Left cardiac atrium (tissue), 4 donors: ENCODE data around the gene CLEC1B. TPM values are rescaled to one million over a fixed set of nuclear protein-coding genes. Genes with fewer than 3 reads are reported as not detected.
"Not testable (repeated sequence)": the region's sequence is repeated elsewhere in the genome, so short reads cannot be mapped to it uniquely, and the experiment has no call there.

ENCODE experiments used
- ATAC-seq, 2 donors: fragments of 200-7000 bp; cut with Tn5 transposase; one replicate each; pipeline ENCODE4 v1.9.1; 2020; ENCODE audit warnings: mild to moderate bottlenecking in 2 of 2, moderate library complexity in 2 of 2
- DNase-seq: peaks from one replicate; pipeline ENCODE4 v3.0.0-alpha.2; 2020
- intact Hi-C, 2 donors: fragments of 100-400 bp; cut with DNase I; formaldehyde crosslinking; loops; one replicate each; pipeline versions ENCODE4 v1.14.1 to v1.15.1; 2022 to 2023
- long read RNA-seq: library from polyadenylated mRNA; unstranded; transcript quantifications from one replicate; pipeline ENCODE4 v2.0.0, GENCODE V29; 2021
- total RNA-seq, 2 donors: library from RNA; stranded (reverse); fragmentation: NEBNext Ultra II Directional; extraction: Animal tissue kit (Norgen Biotek cat#: 25700); gene quantifications; one replicate each; pipeline ENCODE4 v1.2.1, GENCODE V29; 2021
- donor health status: DM: no; HTN: yes; CAD: no.
- donor health status: DM: no; HTN: yes; CAD: no; lungs with severe emphysema.
- donor health status: DM: yes; HTN: yes; CAD: no.
- donor health status: Dilated cardiomyopathy.

CLEC1B gene
- not detected for total RNA-seq
- long read RNA-seq: 0 reads

- DNase-seq (no peak), ATAC-seq (no peak)
- intact Hi-C loops: no loop called here
Observed at GRCh38 chr12:9999016-9999415, at the start of gene CLEC1B. Gene CLEC1B (minus strand): TSS chr12:9999121. CDS start chr12:9999100, 21 bp downstream.

GRCh38 chr12:10048526-10048925 is 49.6 kb upstream of the CLEC1B start:
- intact Hi-C loops: no loop called here
- ATAC-seq: no peak
- DNase-seq: no peak

GRCh38 chr12:10042167-10042566 is 43.2 kb upstream of the CLEC1B start:
- no peak for ATAC-seq
- intact Hi-C loops: no loop called here

DNA sequence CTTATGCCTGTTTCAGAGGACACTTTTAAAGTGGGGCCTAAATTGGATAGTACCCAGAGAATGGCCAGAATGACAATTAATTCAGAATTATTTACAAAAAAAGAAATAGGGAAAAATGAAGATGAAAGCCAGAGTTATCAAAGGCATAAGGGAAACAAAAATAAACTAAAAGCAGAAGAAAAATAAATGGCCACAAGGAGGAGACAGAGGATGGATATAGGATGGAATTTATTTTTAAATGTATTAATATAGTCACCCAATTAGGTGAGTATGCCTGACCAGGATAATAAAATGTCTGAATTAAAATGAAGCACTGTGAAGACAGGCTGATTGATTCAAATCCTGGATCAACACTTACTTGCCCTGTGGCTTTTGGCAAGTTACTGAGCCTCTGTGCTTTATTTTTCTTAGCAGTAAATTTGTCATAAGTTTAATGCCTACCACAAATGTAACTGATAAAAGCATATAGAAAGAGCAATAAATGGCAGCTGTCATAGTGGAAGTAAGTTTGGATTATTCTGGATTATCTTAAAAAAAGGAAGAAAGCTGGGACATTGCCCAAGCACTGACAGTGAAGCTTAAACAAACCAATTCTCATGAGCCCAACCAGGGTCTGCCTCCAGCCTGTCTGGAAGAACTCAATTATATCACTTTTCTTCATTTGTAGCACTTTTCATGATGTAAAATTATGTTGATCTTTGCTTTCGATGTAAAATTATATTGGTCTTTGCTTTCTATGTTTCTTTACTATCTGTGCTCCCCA is 35.0 kb upstream of the CLEC1B start:
- DNase-seq: no peak
- intact Hi-C loops: loop anchor here (1.0 to 5.0 kb wide), 2 partner anchors 106 to 108 kb away; no protein-coding TSS in a partner anchor
- no peak for ATAC-seq

More at GRCh38 chr12:10042167-10042566, 43.2 kb upstream of the CLEC1B start:
- DNase-seq: no peak

DNA sequence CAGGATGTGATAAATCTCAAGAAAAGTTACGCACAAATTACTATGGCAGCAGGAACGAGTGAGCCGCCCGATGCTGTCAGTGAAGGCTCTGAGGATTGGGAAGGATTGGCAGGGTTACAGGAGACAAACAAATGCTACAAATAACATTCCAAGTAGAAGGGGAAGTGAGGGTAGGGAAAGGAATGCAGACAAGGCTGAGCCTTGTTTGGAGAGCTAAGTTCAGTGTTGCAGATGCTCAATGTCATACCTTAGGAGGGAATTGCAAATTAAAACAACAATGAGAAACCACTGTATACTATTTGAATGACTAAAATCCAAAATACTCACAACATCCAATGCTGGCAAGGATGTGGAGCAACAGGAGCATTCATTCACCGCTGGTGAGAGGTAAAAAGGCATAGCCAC is 32.9 kb upstream of the CLEC1B start:
- intact Hi-C loops: loop anchor here in 1 of 2 donors (5.0 kb wide), 1 partner anchor 111 kb away; no protein-coding TSS in a partner anchor
- ATAC-seq: no peak
- no peak for DNase-seq

DNA sequence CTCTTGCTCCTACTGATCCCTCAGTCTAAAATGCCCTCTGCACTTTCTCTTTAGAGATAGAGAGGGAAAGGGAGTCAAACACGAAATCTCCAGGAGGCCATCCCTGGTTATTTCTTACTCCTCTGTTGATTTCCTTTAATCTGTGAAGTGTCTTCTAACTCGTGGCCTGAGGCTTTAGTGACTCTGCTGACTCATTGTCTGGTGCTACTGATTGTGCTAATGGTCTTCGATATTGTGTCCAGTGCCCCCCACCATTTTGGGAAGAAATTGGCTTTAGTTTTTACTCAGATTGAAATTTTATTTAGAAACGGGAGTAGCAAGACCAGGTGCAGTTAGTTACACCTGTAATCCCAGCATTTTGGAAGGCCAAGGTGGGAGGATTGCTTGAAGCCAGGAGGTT is 32.4 kb upstream of the CLEC1B start:
- ATAC-seq (no peak), DNase-seq (no peak)
- intact Hi-C loops: loop anchor here in 1 of 2 donors (5.0 kb wide), 1 partner anchor 111 kb away; no protein-coding TSS in a partner anchor

DNA sequence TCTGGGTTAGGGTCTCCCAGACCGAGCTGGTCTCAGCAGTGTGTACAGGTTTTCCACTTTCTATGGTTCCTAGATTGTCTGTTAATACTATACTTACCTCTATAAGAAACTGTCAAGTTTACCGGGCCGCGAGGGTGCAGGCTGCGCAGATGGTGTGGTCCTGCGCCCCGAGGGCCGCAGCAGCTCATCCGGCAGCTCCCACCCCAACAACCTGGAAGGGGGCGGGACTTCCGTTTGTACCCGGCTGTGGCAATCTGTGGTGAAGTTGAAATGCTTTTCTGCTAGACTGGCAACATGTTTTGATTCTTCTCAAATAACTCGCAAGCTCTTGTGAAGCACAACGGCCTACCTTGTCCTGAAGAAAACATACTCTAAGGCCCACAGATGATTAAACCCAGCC is 31.5 kb upstream of the CLEC1B start, which contains the start of gene CLEC9A:
TSS of gene CLEC9A (plus strand) at position 237 of the 400 bp plus-strand sequence. CDS start 22,006 bp downstream, outside the sequence.
- intact Hi-C loops: loop anchor here in 1 of 2 donors (5.0 kb wide), 1 partner anchor 112 kb away; no protein-coding TSS in a partner anchor
- DNase-seq (no peak), ATAC-seq (no peak)

DNA sequence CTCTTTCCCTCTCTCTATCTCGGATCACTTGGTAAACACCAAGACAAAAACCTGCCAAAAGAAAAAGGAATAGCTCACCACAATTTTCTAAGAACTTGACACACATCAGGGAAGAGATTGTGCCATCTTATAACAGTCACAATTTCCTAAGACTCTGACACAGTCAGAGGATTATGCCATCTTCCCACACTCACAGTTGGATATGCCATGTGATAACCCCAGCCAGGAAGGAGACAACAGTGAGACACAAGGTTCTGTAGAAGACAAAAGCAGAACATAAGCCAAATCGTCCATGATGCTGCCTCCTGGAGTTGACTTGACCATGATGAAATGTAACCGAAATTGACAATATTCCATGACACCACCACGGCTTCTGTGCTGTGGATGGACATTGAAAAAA is 28.8 kb upstream of the CLEC1B start:
- DNase-seq: no peak
- intact Hi-C loops: no loop called here
- peak in 1 of 2 donors; percentile 54 for ATAC-seq

DNA sequence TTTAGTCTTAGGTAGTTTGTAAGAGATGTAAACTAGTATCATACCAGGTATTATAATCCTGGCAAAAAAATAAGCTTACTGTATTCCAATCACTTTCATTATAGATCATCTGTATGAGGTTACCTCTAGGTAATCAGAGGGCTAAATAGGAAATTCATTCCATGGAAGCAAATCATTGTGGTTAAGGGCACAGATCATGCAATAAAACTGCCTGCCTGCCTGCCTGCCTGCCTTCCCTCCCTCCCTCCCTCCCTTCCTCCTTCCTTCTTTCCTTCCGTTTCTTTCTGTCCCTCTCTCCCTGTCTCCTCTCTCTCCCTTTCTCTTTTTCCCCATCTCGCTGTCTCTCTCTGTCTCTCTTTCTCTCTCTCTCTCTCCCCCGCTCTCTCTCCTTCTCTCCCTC is 28.4 kb upstream of the CLEC1B start:
- ATAC-seq: no peak
- intact Hi-C loops: no loop called here
- DNase-seq: no peak

DNA sequence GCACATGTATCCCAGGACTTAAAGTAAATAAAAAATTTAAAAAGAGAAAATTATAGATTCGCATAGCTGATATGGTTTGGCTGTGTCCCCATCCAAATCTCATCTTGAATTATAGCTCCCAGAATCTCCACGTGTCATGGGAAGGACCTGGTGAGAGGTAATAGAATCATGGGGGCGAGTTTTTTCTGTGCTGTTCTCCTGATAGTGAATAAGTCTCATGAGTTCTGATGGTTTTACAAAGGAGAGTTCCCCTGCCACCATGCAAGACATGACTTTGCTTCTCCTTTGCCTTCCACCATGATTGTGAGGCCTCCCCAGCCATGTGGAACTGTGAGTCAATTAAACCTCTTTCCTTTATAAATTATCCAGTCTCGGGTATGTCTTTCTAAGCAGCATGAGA is 27.7 kb upstream of the CLEC1B start:
- ATAC-seq, DNase-seq, intact Hi-C loops: not testable (repeated sequence)

- intact Hi-C loops: no loop called here
- no peak for ATAC-seq
- DNase-seq: no peak
Observed at GRCh38 chr12:10025236-10025635, 26.3 kb upstream of the CLEC1B start.

DNA sequence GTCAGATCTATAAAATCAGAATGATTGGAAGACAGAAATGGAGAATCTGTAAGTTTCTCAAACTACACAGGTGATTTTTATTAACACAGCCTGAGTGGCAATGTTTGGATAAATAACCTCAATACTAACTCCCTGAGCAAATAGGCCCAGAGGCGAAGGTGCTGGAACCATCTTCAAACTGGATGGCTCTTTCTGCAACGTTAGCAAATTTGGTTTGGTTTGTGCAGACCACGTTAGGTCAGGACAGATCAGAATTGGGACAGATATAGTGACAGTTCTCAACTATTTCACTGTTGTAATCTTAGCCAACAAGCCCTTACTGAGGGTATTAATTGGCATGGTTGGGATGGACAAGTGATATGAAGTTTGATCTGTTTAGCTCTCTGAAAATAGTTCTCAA is 22.4 kb upstream of the CLEC1B start:
- no peak for ATAC-seq
- intact Hi-C loops: no loop called here
- DNase-seq: no peak

GRCh38 chr12:10018386-10018785 is 19.5 kb upstream of the CLEC1B start:
- intact Hi-C loops: no loop called here
- ATAC-seq (no peak), DNase-seq (no peak)

DNA sequence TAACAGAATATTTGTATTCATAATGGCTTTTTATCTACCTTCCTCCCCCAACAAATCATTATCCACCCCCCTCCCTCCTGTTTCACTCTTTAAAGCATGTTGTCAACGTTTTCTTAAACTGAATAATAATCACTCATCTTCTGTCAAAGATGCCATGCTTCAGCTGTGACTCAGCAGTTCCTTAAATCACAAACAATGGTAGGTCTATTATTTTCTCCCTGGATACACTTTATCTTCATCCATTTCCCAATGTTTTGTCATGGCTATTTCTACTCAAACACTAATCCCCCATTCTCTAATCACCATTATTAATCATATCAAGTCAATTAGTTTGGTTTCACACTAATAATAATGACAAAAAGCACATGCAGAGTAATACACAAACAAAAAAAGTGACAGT is 18.0 kb upstream of the CLEC1B start:
- ATAC-seq: no peak
- no peak for DNase-seq
- intact Hi-C loops: no loop called here

DNA sequence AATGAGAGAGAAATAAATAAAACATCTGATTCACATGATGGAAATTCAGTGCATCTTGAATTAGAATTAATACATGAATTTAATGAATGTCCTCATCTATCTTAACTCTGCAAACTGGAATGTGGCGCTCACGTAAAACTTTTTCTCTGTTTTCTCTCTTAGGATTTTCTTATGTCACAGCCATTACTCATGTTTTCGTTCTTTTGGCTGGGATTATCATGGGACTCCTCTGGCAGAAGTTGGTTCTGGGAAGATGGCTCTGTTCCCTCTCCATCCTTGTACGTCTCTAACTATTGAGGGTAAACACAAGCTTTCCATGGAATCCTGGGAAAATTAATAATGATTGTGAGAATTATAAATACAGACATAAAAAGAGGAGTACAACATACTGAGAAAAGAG is 16.5 kb upstream of the CLEC1B start:
- DNase-seq (no peak), ATAC-seq (no peak)
- intact Hi-C loops: no loop called here

- intact Hi-C loops: no loop called here
- ATAC-seq: no peak
- DNase-seq: no peak
Observed at GRCh38 chr12:10012630-10013330, 13.9 kb upstream of the CLEC1B start.

GRCh38 chr12:10001171-10001776 is 2.4 kb upstream of the CLEC1B start:
- DNase-seq (no peak), ATAC-seq (no peak)
- intact Hi-C loops: no loop called here

GRCh38 chr12:9992296-9992695 is 6.6 kb downstream of the CLEC1B start:
- no peak for ATAC-seq
- intact Hi-C loops: no loop called here

GRCh38 chr12:9991876-9992275 is 7.0 kb downstream of the CLEC1B start:
- ATAC-seq (no peak), DNase-seq (no peak)
- intact Hi-C loops: no loop called here

More at GRCh38 chr12:9992296-9992695, 6.6 kb downstream of the CLEC1B start:
- DNase-seq: no peak

DNA sequence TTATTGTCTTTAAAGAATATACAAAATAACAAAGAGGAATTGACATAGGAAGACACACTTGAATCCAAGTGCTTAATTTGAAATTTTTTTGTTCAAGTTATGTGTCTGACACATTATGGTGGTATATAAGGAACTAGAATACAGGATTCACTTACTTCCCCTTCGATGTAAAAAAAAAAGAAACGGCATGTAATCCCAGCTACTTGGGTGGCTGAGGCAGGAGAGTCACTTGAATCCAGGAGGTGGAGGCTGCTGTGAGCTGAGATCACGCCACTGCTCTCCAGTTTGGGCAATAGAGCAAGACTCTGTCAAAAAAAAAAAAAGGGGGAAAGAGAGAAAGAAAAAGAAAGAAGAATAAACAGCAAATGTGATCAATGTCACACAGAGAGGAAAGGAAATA is 18.8 kb downstream of the CLEC1B start:
- DNase-seq (no peak), ATAC-seq (no peak)
- intact Hi-C loops: no loop called here
